HCT116 (cell line): ENCODE results near the gene MPIG6B. TPM values are rescaled to one million over a fixed set of nuclear protein-coding genes. Genes with fewer than 3 reads are reported as not detected.

Experiments used
- ATAC-seq: fragments of 200-7000 bp; cut with Tn5 transposase; 2 replicates; pipeline ENCODE4 v1.9.1; 2020; ENCODE audit warnings: mild to moderate bottlenecking, moderate library complexity
- BruUV-seq: library from RNA; stranded (reverse); fragments of 400-500 nt; replicated peaks from 2 replicates; lab custom pipeline; 2021; lab: Mats Ljungman, UMichigan
- CTCF ChIA-PET: fragments of 300-600 bp; sonication (Branson Sonifier 250); formaldehyde crosslinking; loops from one replicate; lab custom pipeline; 2021; ENCODE audit warnings: antibody characterized with exemption; lab: Charles Lee
- POLR2A ChIA-PET: fragments of 300-600, 350-600 bp; sonication (Branson Sonifier 250); formaldehyde crosslinking; loops from one replicate; lab custom pipeline; 2021; ENCODE audit warnings: antibody characterized with exemption; lab: Charles Lee
- RAD21 ChIA-PET, 2 experiments: fragments of 300-600 bp; sonication (Branson Sonifier 250); formaldehyde crosslinking; loops; one replicate each; lab custom pipeline; 2023; ENCODE audit warnings: low total read pairs in 2 of 2; ENCODE audit not compliant: uncharacterized antibody in 2 of 2, unreplicated experiment in 2 of 2, low non-redundant PET in 1 of 2; lab: Charles Lee
- DNase-seq: peaks from one replicate; pipeline ENCODE4 v3.0.0-alpha.2; 2010; ENCODE audit warnings: low read depth, low spot score
- H2AFZ ChIP-seq: fragments of 200-600 bp; shearing (Covaris generic), sonication (generic); 2 replicates; pipeline ENCODE4 v1.6.1; 2017; ENCODE audit warnings: low read depth, mixed run types, mixed read lengths, antibody characterized with exemption, low read length; ENCODE audit not compliant: poor library complexity, severe bottlenecking
- H3K27ac ChIP-seq: 2 replicates; pipeline ENCODE4 v1.5.1; 2012; ENCODE audit warnings: low read depth, low read length
- H3K27me3 ChIP-seq: fragments of 200-600 bp; sonication (generic); 2 replicates; pipeline ENCODE4 v1.6.1; 2016; ENCODE audit warnings: mixed run types, low read length, mixed read lengths; ENCODE audit not compliant: insufficient read depth
- H3K36me3 ChIP-seq, 2 experiments: fragments of 200-500 bp in 1 of 2; fragments of 200-600 bp in 1 of 2; sonication (Bioruptor generic) in 1 of 2; sonication (generic) in 1 of 2; 2 replicates each; pipeline versions ENCODE4 v1.5.1 to v1.6.1; 2014 to 2016; ENCODE audit warnings: low read length in 2 of 2, inconsistent platforms in 1 of 2, mixed read lengths in 1 of 2, mixed run types in 1 of 2; ENCODE audit not compliant: insufficient read depth in 2 of 2, control insufficient read depth in 1 of 2
- H3K4me1 ChIP-seq, 2 experiments: fragments of 200-600 bp in 1 of 2; sonication (generic) in 1 of 2; 2 replicates each; pipeline versions ENCODE4 v1.5.1 to v1.6.1; 2012 to 2017; ENCODE audit warnings: low read length in 2 of 2, inconsistent platforms in 1 of 2, mild to moderate bottlenecking in 1 of 2, mixed read lengths in 1 of 2, mixed run types in 1 of 2, moderate library complexity in 1 of 2; ENCODE audit not compliant: insufficient read depth in 2 of 2, control insufficient read depth in 1 of 2
- H3K4me2 ChIP-seq: fragments of 200-600 bp; sonication (generic); 2 replicates; pipeline ENCODE4 v1.6.1; 2017; ENCODE audit warnings: mixed run types, low read length, mixed read lengths
- H3K4me3 ChIP-seq, 2 experiments: fragments of 200-600 bp in 1 of 2; sonication (generic) in 1 of 2; replicated peaks in 1 of 2; 2 replicates each; pipeline ENCODE4 v1.5.1; 2011 to 2016; ENCODE audit warnings: low read length in 2 of 2, control low read depth in 1 of 2, low read depth in 1 of 2, mild to moderate bottlenecking in 1 of 2, mixed read lengths in 1 of 2, mixed run types in 1 of 2
- H3K79me2 ChIP-seq: fragments of 200-600 bp; sonication (generic); 2 replicates; pipeline ENCODE4 v1.6.1; 2017; ENCODE audit warnings: mild to moderate bottlenecking, mixed run types, low read length, moderate library complexity, mixed read lengths; ENCODE audit not compliant: insufficient read depth
- H3K9ac ChIP-seq: fragments of 200-600 bp; sonication (generic); 2 replicates; pipeline ENCODE4 v1.6.1; 2016; ENCODE audit warnings: low read length, mixed read lengths
- H3K9me2 ChIP-seq: fragments of 200-600 bp; sonication (generic), shearing (Covaris generic); 2 replicates; pipeline ENCODE4 v1.6.1; 2017; ENCODE audit warnings: mixed run types, mild to moderate bottlenecking, moderate library complexity; ENCODE audit not compliant: insufficient read depth
- H3K9me3 ChIP-seq, 2 experiments: fragments of 200-500 bp in 1 of 2; fragments of 200-600 bp in 1 of 2; sonication (Bioruptor generic) in 1 of 2; sonication (generic) in 1 of 2; 2 replicates each; pipeline ENCODE4 v1.6.1; 2014 to 2017; ENCODE audit warnings: low read length in 2 of 2, mixed read lengths in 2 of 2, inconsistent platforms in 1 of 2, low read depth in 1 of 2, mild to moderate bottlenecking in 1 of 2, mixed run types in 1 of 2, moderate library complexity in 1 of 2; ENCODE audit not compliant: control insufficient read depth in 1 of 2, insufficient read depth in 1 of 2
- H4K20me1 ChIP-seq: fragments of 200-600 bp; sonication (generic), shearing (Covaris generic); 2 replicates; pipeline ENCODE4 v1.6.1; 2017; ENCODE audit warnings: mixed run types, mild to moderate bottlenecking, moderate library complexity; ENCODE audit not compliant: insufficient read depth
- EZH2 ChIP-seq: fragments of 200-600 bp; sonication (generic); IDR thresholded peaks from 2 replicates; pipeline ENCODE4 v1.6.1; 2017; ENCODE audit warnings: antibody characterized with exemption, mixed run types
- REST ChIP-seq: IDR thresholded peaks from 2 replicates; pipeline ENCODE4 v1.6.1; 2012; ENCODE audit warnings: low read depth
- YY1 ChIP-seq: IDR thresholded peaks from 2 replicates; pipeline ENCODE4 v1.6.1; 2011; ENCODE audit warnings: low read length, low read depth, moderate library complexity, mild to moderate bottlenecking; ENCODE audit not compliant: insufficient replicate concordance; ENCODE audit errors: extremely low read depth
- intact Hi-C: fragments of 100-400 bp; cut with micrococcal nuclease; formaldehyde crosslinking; loops from 2 replicates; pipeline ENCODE4 v1.10.0; 2022
- total RNA-seq: library from RNA; stranded (reverse); gene quantifications from one replicate; pipeline ENCODE4 v1.2.1, GENCODE V29; 2021; ENCODE audit not compliant: unreplicated experiment

Gene MPIG6B
- total RNA-seq, 1 experiment from 2014 or later: 0.42 TPM

DNA sequence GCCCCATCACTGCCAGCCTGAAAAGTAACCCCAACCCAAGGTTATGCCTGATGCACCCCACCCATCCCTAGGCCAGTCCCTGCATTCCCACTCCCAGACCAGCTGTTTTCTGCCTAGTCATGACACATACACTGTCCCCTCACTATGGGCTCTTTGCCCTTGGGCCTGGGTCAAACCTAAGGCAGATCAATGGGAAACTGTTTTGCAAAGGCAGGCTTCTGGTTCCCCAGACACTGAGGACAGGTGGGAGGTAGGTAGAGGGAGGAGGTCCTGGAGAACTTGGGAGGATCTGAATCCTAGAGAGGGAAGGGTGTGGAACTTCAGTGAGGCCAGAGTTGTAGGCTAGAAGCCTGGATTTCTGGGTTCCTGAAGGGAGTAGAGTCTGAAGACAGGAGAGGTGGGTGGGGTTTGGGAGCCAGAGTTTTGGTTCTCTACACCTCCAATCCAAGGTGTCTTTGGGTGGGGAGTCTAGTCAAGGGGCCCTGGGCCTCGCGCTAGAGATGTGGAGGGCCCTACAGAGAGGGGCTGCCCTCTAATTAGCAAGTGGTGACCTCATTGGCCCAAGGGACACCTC lies 11.2 kb downstream of the MPIG6B start:
- ChIA-PET CTCF (interaction anchor here (1.5 kb wide), 1 partner anchor 57 kb away, joined by 3 read pairs; no protein-coding TSS in a partner anchor), RAD21 (interaction anchor here in 1 of 2 experiments (1.1 kb wide), 1 partner anchor 41 kb away, joined by 4 read pairs; no protein-coding TSS in a partner anchor), POLR2A (no interaction called here)
- no TSS peak for BruUV-seq
- H3K4me1 ChIP-seq: peaks cover 38 to 61% of the 10 kb centered on the region in 2 experiments
- TF ChIP-seq EZH2: no peak
- no peaks in the 10 kb centered on the region for H3K9me3 ChIP-seq
- H3K9me2 ChIP-seq: no peaks in the 10 kb centered on the region
- H3K27me3 ChIP-seq: no peaks in the 10 kb centered on the region
- H3K36me3 ChIP-seq: peaks cover 25 to 31% of the 10 kb centered on the region in 2 experiments
- no peak overlapping the region for H2AFZ ChIP-seq
- H3K4me2 ChIP-seq: peak overlapping the region; percentile 83
- H3K27ac ChIP-seq: peak overlapping the region; percentile 95
- intact Hi-C loops: no loop called here
- H3K79me2 ChIP-seq: peaks cover 46% of the 10 kb centered on the region
- H3K9ac ChIP-seq: peak overlapping the region; percentile 82
- no peaks in the 10 kb centered on the region; the same call in 1 of the 2 replicates for H4K20me1 ChIP-seq
- ATAC-seq (no peak), DNase-seq (no peak)
- peak overlapping the region; percentile 74 to 91 for H3K4me3 ChIP-seq

DNA sequence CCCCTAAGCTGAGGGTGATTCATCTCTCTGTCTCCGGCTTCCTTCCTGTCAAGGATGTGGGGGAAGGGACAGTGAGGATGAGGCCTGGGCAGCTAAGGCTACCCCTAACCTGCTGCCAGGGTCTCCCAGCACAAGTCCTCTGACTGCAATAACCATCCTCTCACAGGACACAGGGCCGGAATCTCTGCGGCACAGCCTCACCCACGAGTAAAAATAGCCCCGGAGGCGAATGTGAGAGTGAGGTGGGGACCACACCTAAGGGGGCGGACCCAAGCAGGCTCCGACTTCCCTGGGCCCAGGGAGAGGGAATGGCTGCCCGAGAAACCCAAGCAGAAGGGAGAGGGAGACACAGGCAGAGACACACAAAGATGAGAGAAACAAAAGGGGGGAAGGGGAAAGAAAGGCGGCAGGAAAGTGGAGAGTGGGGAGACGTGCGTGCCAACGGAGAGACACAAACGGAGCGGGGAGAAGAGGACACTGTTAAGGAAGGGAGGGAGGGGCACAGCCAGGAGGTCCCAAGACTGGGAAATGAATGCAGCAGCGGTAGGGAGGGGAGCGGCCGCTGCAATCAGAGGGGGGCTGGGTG lies 11.7 kb downstream of the MPIG6B start:
- Histone ChIP-seq H3K4me3 (peak overlapping the region; percentile 74 to 91), H3K4me1 (peaks cover 38 to 57% of the 10 kb centered on the region in 2 experiments), H3K4me2 (peak overlapping the region; percentile 83), H3K79me2 (peaks cover 47% of the 10 kb centered on the region), H3K27ac (peak overlapping the region; percentile 95), H3K27me3 (no peaks in the 10 kb centered on the region), H3K9me2 (no peaks in the 10 kb centered on the region), H4K20me1 (no peaks in the 10 kb centered on the region; the same call in 1 of the 2 replicates), H3K9me3 (no peaks in the 10 kb centered on the region), H3K36me3 (peaks cover 25 to 31% of the 10 kb centered on the region in 2 experiments), H3K9ac (peak overlapping the region; percentile 82), H2AFZ (no peak overlapping the region)
- POLR2A ChIA-PET: interaction anchor here (0.7 to 1.8 kb wide), 3 partner anchors 40 to 105 kb away, joined by 4 to 10 read pairs (median 4); partner anchors contain the start of gene HSPA1B
- CTCF ChIA-PET: no interaction called here
- no TSS peak for BruUV-seq
- DNase-seq: no peak
- peak; percentile 19; the same call in 1 of the 2 replicates for ATAC-seq
- intact Hi-C loops: loop anchor here (5.0 kb wide), 2 partner anchors 68 to 97 kb away; partner anchors contain the start of genes CSNK2B and LY6G5B
- RAD21 ChIA-PET: interaction anchor here (0.6 to 1.1 kb wide), 2 partner anchors 40 to 54 kb away, joined by 3 to 4 read pairs; no protein-coding TSS in a partner anchor
- TF ChIP-seq YY1 (peak; percentile 14), REST (no peak)
